ENCODE data around the gene CPPED1.
"Not testable (repeated sequence)": the region's sequence is repeated elsewhere in the genome, so short reads cannot be mapped to it uniquely, and the experiment has no call there.

The CPPED1 gene

GRCh38 chr16:12766208-12766607 is 37.5 kb downstream of the CPPED1 start:
- not testable (repeated sequence) for DNase-seq

DNA sequence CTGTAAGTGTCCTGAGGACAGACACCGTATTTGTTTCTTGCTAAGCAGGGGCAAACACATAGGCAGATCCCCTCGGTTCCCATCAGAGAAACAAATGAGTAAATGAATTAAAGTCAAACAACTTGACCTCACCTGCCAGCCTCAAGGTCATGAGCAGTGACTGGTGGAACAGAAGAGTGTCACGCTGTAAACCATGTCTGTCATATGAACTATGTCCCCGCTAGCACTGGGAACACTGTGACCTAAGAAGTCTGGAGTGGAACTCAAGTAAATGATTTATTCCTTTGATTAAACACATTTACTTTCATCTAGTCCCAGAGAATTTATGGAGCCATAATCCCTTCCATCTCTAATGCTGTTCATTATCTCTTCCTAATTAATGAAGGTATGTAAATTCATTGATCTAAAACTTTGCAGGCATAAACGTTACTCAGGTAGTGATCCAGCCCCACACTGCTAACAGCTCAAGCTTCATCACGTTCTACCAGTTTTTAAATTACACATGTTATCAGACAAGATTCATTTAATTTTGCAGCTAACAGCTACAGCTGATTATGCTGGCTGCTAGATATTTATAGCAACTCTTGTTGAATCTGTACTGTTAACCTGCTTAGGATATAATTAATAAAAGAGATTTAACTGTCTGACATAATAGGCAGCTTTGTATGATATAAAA is 38.7 kb downstream of the CPPED1 start:
- DNase-seq: no peak

DNA sequence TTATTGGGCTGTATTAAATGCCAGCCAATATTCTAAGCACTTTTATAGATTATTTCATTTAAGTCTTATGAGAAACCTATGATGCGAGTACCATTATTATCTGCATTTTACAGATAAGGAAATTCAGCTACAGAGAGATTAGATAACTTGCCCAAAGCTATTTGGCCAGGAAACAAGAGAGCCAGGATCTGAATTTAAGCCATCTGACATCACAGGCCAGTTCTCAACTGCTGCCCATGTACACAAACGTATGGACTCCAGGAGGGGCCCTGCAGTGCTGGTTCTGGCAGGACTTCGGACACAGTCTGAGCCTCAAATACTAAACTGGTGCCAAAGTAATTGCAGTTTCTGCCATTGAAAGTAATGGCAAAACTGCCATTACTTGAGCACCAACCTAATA is 40.2 kb downstream of the CPPED1 start:
- DNase-seq: no peak

DNA sequence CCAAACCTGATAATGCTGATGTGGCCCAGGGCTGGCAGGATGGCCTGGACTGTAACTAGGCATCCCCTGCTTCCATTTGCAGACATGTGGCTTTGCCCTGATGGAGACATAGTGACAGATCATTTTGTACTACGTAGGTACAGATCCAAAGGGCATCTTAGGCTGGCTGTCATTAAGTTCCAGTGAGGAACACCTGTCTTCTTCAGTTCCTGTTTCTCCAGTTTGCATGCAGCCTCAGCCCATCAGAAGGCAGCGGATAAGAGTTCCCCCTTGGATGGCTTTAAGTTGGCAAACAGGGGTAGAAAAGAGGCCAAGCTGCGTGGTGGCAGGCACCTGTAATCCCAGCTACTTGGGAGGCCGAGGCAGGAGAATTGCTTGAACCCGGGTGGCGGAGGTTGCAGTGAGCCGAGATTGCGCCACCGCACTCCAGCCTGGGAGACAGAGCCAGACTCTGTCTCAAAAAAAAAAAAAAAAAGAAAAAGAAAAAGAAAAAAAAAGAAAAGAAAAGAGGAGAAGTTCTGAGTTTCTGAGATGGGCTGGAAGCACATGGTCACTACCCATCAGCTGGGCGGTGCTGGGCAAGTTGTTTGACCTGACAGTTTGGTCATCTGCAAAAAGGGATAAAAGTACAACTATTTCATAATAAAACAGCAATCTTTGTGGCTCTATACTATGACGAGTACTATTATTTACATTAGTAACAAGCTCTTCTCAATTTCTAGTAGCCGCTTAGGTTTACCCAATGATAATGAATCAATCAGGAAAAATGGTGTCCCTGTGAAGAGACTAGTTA is 42.7 kb downstream of the CPPED1 start:
- DNase-seq: no peak

GRCh38 chr16:12758670-12759558 is 44.8 kb downstream of the CPPED1 start:
- no peak for DNase-seq

- DNase-seq: no peak
Observed at GRCh38 chr16:12758031-12758669, 45.5 kb downstream of the CPPED1 start.

- no peak for DNase-seq
Observed at GRCh38 chr16:12757546-12757945, 46.1 kb downstream of the CPPED1 start.

DNA sequence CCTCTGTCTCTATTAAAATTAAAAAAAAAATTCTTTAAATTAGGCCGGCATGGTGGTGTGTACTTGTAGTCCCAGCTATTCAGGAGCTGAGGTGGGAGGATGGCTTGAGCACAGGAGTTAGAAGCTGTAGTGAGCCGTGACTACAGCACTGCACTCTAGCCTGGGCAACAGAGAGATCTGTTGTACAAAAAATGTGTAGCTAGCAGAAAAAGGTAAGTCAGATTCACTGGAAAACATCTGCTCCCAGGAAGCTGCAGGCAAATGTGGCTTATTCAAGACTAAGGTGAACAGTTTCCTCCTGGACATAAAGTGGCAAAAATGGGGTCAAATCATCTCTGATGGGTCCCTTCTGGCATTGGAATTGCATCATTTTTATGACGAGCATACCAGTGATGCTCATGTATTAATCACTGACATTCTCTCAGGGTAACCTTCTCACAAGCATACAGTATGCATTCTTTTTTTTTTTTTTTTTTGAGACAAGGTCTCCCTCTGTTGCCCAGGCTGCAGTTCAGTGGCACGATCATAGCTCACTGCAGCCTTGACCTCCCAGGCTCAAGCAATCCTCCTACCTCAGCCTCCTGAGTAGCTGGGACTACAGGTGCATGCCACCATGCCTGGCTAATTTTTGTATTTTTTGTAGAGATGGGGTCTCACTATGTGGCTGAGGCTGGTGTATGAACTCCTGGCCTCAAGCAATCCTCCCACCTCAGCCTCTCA is 48.7 kb downstream of the CPPED1 start:
- no peak for DNase-seq

DNA sequence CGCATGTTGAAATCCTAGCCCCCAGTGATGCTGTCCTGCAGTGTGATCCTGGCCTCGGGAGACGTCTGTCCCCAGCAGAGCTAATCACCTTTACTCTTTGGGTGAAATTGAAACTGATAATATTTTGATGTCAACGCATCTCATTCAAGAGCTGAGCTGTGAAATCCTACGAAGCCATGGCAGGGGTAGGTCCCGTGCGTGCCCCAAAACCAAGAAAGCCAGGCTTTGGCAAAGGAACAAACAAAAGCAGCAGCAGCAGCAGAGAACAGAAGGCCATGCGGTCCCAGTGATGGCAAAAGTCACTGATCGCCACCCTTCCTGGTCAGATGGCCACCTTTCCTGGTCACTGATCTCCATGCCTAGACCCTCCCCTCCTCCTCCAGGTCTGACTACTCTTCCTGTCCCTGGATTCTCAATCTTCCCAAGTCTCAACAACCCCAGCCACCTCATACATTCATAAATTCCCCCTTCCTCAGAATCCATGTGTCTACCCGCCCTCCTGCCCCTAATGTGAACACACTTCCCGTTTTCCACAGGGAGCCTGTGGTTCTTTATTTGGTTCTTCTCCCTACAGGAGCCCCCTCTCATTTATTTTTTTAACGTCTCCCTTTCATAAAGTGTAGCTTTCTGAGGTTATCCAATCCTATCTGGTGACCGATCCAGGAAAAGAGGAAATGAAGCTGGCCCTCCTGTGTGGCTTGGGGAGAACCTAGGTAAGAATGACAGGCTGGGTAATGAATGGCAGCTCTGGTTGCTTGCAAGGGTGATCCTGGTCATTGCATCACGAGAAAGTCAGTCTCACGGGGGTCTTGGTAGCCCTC is 50.3 kb downstream of the CPPED1 start:
- DNase-seq: no peak

- DNase-seq: no peak
Observed at GRCh38 chr16:12752159-12752558, 51.5 kb downstream of the CPPED1 start.

- no peak for DNase-seq
Observed at GRCh38 chr16:12750554-12750918, 53.2 kb downstream of the CPPED1 start.

DNA sequence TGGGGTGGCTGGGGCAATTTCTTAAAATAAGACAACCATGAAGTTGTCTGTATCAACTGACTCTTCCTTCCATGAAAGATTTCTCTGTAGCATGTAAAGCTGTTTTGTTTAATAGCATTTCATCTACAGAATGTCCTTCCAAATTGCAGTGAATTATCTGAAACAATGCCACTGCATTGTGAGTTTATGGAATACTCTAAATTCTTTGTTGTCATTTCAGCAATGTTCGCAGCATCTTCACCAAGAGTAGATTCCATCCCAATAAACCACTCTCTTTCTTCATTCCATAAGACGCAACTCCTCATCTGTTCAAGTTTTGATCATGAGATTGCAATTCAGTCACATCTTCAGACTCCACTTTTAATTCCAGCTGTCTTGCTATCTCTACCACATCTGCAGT is 54.6 kb downstream of the CPPED1 start:
- no peak for DNase-seq

GRCh38 chr16:12747827-12748226 is 55.9 kb downstream of the CPPED1 start:
- no peak for DNase-seq

DNA sequence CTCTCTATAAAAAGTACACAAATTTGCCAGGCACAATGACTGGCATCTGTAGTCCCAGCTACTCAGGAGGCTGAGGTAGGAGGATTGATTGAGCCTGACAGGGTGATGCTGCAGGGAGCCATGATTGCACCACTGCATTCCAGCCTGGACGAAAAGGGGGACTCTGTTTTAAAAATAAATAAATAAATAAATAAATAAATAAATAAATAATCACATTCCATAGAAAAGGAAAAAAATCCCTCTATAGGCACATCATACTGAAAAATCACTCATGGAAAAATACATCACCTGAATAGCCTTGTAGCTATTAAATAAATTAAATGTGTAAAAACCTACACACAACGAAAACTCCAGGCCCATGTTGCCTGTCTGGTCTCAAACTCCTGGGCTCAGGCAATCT is 56.4 kb downstream of the CPPED1 start:
- no peak for DNase-seq

DNA sequence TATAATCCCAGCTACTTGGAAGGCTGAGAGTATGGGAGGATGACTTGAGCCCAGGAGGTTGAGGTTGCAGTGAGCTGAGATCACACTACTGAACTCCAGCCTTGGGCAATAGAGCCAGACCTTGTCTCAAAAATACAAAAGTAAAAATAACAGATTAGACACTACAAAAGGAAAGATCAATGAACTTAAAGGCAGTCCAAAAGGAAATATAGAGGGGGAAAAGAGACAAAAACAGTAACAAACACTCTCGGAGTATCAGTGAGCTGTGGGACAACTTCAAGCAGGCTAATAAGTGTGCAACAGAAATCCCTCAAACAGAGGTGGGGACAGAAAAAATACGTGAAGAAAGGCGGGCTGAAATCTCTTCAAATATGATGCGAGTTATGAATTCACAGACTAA is 58.8 kb downstream of the CPPED1 start:
- no peak for DNase-seq

DNA sequence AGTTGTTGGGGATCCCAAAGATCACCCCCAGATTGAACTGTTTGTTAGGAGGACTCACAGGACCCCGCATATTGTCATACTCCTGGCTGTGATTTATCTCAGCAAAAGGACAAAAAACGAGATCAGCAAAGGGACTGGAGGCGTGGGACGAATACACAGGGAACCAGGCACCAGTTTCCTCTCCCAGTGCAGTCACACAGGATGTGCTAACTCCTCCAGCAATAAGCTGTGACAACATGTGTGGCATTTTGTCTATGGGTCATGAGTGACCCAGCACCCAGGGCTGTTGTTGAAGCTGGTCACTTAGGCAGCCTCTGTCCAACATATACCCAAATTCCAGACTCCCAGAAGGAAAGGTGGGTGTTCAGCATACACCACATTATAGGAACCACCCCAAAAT is 60.9 kb downstream of the CPPED1 start:
- DNase-seq: no peak

DNA sequence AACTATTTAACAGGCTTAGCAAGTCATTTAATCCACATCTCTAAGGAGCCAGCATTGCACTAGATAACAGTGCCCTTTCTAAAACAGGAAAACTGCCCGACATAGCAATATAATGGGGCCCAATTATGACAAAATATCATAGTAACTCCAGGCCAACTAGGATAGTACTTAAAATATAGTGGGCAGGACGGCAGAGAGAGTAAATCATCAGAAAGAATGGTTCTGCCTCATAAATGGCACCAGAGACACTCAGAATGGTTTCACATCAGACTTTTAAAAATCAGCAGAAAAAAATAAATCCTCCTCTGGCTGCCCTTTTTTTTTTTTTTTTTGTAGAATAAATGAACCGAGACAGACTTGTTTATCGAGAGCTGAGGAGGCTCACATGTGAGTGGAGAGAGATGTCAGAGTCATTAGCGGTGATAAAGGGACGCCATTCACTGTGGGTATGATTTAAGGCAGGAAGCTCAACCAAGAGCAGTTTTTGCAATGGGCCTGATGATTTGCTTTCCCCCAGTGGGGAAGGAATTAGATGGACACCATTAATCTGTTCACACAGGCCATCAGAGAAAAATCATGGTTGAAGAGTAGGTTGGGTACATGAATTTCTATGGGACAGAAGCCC is 62.6 kb downstream of the CPPED1 start:
- DNase-seq: no peak

- no peak for DNase-seq
Observed at GRCh38 chr16:12739738-12740137, 63.9 kb downstream of the CPPED1 start.

- no peak for DNase-seq
Observed at GRCh38 chr16:12737563-12737962, 66.1 kb downstream of the CPPED1 start.

DNA sequence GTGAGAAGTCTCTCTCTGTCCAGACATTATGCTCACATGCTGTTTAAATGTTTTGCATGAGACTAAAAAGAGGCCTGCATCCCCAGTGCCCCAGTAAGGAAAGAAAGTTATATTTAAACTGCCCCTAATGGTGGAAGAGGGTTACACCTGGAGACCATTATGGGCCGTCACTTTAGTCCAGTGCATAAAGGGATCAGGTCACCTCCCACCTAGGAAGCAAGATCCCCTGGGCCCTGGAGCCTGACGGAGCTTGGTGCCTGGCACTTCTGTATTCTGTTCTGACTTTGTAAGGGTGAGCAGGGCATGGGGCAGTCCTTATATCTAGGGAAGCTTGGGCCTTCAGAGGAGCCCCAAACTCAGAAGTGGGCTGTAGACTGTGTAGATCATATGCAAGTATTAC is 67.9 kb downstream of the CPPED1 start:
- no peak for DNase-seq

- no peak for DNase-seq
Observed at GRCh38 chr16:12732600-12732999, 71.1 kb downstream of the CPPED1 start.

Measured in NCI-H187 (cell line).